H1 (cell line): ENCODE data around the gene INPP5K. TPM values are rescaled to one million over a fixed set of nuclear protein-coding genes. Genes with fewer than 3 reads are reported as not detected.

ENCODE experiments used
- CTCF ChIA-PET: fragments of 300-600 bp; sonication (Branson Sonifier 250); formaldehyde crosslinking; loops from one replicate; lab custom pipeline; 2021; ENCODE audit not compliant: partially characterized antibody; lab: Charles Lee
- POLR2A ChIA-PET: fragments of 300-600 bp; sonication (Branson Sonifier 250); formaldehyde crosslinking; loops from one replicate; lab custom pipeline; 2021; ENCODE audit warnings: inconsistent platforms; ENCODE audit not compliant: partially characterized antibody; lab: Charles Lee
- DNase-seq, 2 experiments: peaks; one replicate each; pipeline versions ENCODE4 v3.0.0 to v3.0.0-alpha.2; 2010 to 2022; ENCODE audit warnings: low spot score in 2 of 2, low read depth in 1 of 2, mixed read lengths in 1 of 2
- FAIRE-seq: peaks from 2 replicates; lab custom pipeline; 2011; peaks lifted over from hg19 to GRCh38; lab: Jason Lieb, UNC
- H2AFZ ChIP-seq: 2 replicates; pipeline ENCODE4 v1.8.1; 2012; ENCODE audit warnings: low read length, inconsistent platforms
- H2AK5ac ChIP-seq: 2 replicates; pipeline ENCODE4 v1.6.1; 2013; ENCODE audit warnings: low read depth, low read length
- H2BK120ac ChIP-seq: replicated peaks from 2 replicates; pipeline ENCODE3; 2013; ENCODE audit warnings: low read depth, low read length, inconsistent platforms
- H2BK12ac ChIP-seq: 2 replicates; pipeline ENCODE4 v1.6.1; 2013; ENCODE audit warnings: low read depth, low read length
- H2BK15ac ChIP-seq: 2 replicates; pipeline ENCODE4 v1.6.1; 2013; ENCODE audit warnings: low read length
- H2BK20ac ChIP-seq: 2 replicates; pipeline ENCODE4 v1.6.1; 2013; ENCODE audit warnings: low read length
- H2BK5ac ChIP-seq: 2 replicates; pipeline ENCODE4 v1.6.1; 2013; ENCODE audit warnings: low read depth, low read length
- H3K14ac ChIP-seq: 2 replicates; pipeline ENCODE4 v1.6.1; 2013; ENCODE audit warnings: inconsistent platforms; ENCODE audit not compliant: insufficient read length
- H3K18ac ChIP-seq: 2 replicates; pipeline ENCODE4 v1.6.1; 2013; ENCODE audit warnings: low read length; ENCODE audit errors: extremely low read depth
- H3K23ac ChIP-seq: 2 replicates; pipeline ENCODE4 v1.6.1; 2013; ENCODE audit warnings: inconsistent platforms; ENCODE audit not compliant: insufficient read length
- H3K23me2 ChIP-seq: 2 replicates; pipeline ENCODE4 v1.6.1; 2013; ENCODE audit warnings: low read depth, low read length
- H3K27ac ChIP-seq: 2 replicates; pipeline ENCODE4 v1.6.1; 2011; ENCODE audit warnings: low read depth, low read length, inconsistent platforms
- H3K27me3 ChIP-seq, 4 experiments: replicated peaks in 1 of 4; 1 replicate in 1 of 4; 2 replicates in 3 of 4; pipeline versions ENCODE4 v1.6.1 to v1.8.1; 2011 to 2013; ENCODE audit warnings: low read length in 3 of 4, mild to moderate bottlenecking in 3 of 4, inconsistent platforms in 2 of 4, mixed read lengths in 2 of 4, moderate library complexity in 1 of 4; ENCODE audit not compliant: control insufficient read depth in 3 of 4, insufficient read depth in 3 of 4; ENCODE audit errors: extremely low read depth in 1 of 4
- H3K36me3 ChIP-seq, 4 experiments: 2 replicates each; pipeline versions ENCODE4 v1.6.1 to v1.8.1; 2011 to 2013; ENCODE audit warnings: mild to moderate bottlenecking in 4 of 4, low read length in 3 of 4, moderate library complexity in 2 of 4, control low read depth in 1 of 4, inconsistent platforms in 1 of 4; ENCODE audit not compliant: insufficient read depth in 4 of 4, control insufficient read depth in 2 of 4
- H3K4ac ChIP-seq: replicated peaks from 2 replicates; pipeline ENCODE3; 2013; ENCODE audit warnings: low read length, low read depth, mixed read lengths, inconsistent platforms; ENCODE audit not compliant: insufficient read length
- H3K4me1 ChIP-seq, 4 experiments: replicated peaks in 1 of 4; 1 replicate in 1 of 4; 2 replicates in 3 of 4; pipeline versions ENCODE4 v1.6.1 to v1.8.1; 2011 to 2013; ENCODE audit warnings: low read length in 3 of 4, inconsistent platforms in 2 of 4, mixed read lengths in 1 of 4; ENCODE audit not compliant: insufficient read depth in 4 of 4, control insufficient read depth in 3 of 4
- H3K4me2 ChIP-seq, 2 experiments: 2 replicates each; pipeline versions ENCODE4 v1.6.1 to v1.8.1; 2011 to 2013; ENCODE audit warnings: low read depth in 2 of 2, low read length in 2 of 2, control low read depth in 1 of 2, inconsistent platforms in 1 of 2, mild to moderate bottlenecking in 1 of 2; ENCODE audit not compliant: insufficient read depth in 1 of 2
- H3K4me3 ChIP-seq, 4 experiments: fragments of 200-600, 300-600 bp in 1 of 4; sonication (generic), shearing (Covaris generic), sonication (Bioruptor Twin) in 1 of 4; 2 replicates each; pipeline versions ENCODE4 v1.5.1 to v1.8.1; 2011 to 2016; ENCODE audit warnings: low read length in 4 of 4, low read depth in 3 of 4, control low read depth in 2 of 4, inconsistent platforms in 2 of 4, mild to moderate bottlenecking in 2 of 4, mixed read lengths in 1 of 4, moderate library complexity in 1 of 4; ENCODE audit not compliant: insufficient read depth in 2 of 4; ENCODE audit errors: extremely low read depth in 1 of 4
- H3K56ac ChIP-seq: replicated peaks from 2 replicates; pipeline ENCODE3; 2013; ENCODE audit warnings: low read depth, mild to moderate bottlenecking, mixed read lengths, low read length, inconsistent platforms; ENCODE audit not compliant: insufficient read length
- H3K79me1 ChIP-seq: 2 replicates; pipeline ENCODE4 v1.6.1; 2013; ENCODE audit warnings: low read depth, low read length, control low read depth
- H3K79me2 ChIP-seq, 2 experiments: 2 replicates each; pipeline versions ENCODE4 v1.6.1 to v1.8.1; 2012 to 2013; ENCODE audit warnings: low read length in 2 of 2, mild to moderate bottlenecking in 2 of 2, inconsistent platforms in 1 of 2; ENCODE audit not compliant: insufficient read depth in 2 of 2, control insufficient read depth in 1 of 2
- H3K9ac ChIP-seq, 4 experiments: replicated peaks in 1 of 4; 1 replicate in 1 of 4; 2 replicates in 3 of 4; pipeline versions ENCODE4 v1.6.1 to v1.8.1; 2011 to 2013; ENCODE audit warnings: low read depth in 3 of 4, low read length in 3 of 4, control low read depth in 2 of 4, mild to moderate bottlenecking in 2 of 4, moderate library complexity in 2 of 4, inconsistent platforms in 1 of 4; ENCODE audit errors: extremely low read depth in 1 of 4
- H3K9me3 ChIP-seq, 2 experiments: 2 replicates each; pipeline versions ENCODE4 v1.6.1 to v1.8.1; 2012 to 2013; ENCODE audit warnings: mild to moderate bottlenecking in 2 of 2, moderate library complexity in 2 of 2, control low read depth in 1 of 2, inconsistent platforms in 1 of 2, low read depth in 1 of 2, low read length in 1 of 2, mixed read lengths in 1 of 2; ENCODE audit not compliant: insufficient read depth in 2 of 2
- H4K20me1 ChIP-seq, 2 experiments: replicated peaks in 1 of 2; 2 replicates each; pipeline versions ENCODE3 to v1.8.1; 2011 to 2013; ENCODE audit warnings: inconsistent platforms in 2 of 2, low read length in 2 of 2, mild to moderate bottlenecking in 1 of 2; ENCODE audit not compliant: insufficient read depth in 2 of 2, control insufficient read depth in 1 of 2
- H4K5ac ChIP-seq: 2 replicates; pipeline ENCODE4 v1.6.1; 2013; ENCODE audit warnings: low read length, low read depth, mixed read lengths, inconsistent platforms; ENCODE audit not compliant: insufficient read length
- H4K8ac ChIP-seq: 2 replicates; pipeline ENCODE4 v1.8.0; 2013; ENCODE audit warnings: mild to moderate bottlenecking, moderate library complexity, low read length, inconsistent platforms; ENCODE audit not compliant: insufficient read depth; ENCODE audit errors: extremely low read depth
- H4K91ac ChIP-seq: replicated peaks from 2 replicates; pipeline ENCODE3; 2013; ENCODE audit warnings: low read length, mixed read lengths, inconsistent platforms; ENCODE audit not compliant: insufficient read length
- BACH1 ChIP-seq: IDR thresholded peaks from 2 replicates; pipeline ENCODE4 v1.6.1; 2012; ENCODE audit warnings: low read length, improper control_type of control experiment
- BCL11A ChIP-seq, 2 experiments: IDR thresholded peaks; one replicate each; pipeline ENCODE4 v1.6.1; 2011; ENCODE audit warnings: low read depth in 2 of 2, low read length in 2 of 2, mild to moderate bottlenecking in 2 of 2
- EP300 ChIP-seq, 2 experiments: IDR thresholded peaks; 1 replicate in 1 of 2; 2 replicates in 1 of 2; pipeline ENCODE4 v1.6.1; 2011 to 2012; ENCODE audit warnings: low read depth in 2 of 2, low read length in 2 of 2, mild to moderate bottlenecking in 2 of 2, borderline replicate concordance in 1 of 2, inconsistent platforms in 1 of 2, moderate library complexity in 1 of 2
- KDM5A ChIP-seq: fragments of 200-600 bp; IDR thresholded peaks from 2 replicates; pipeline ENCODE4 v1.7.1; 2012; ENCODE audit warnings: mild to moderate bottlenecking, low read length, inconsistent platforms, mixed read lengths
- NANOG ChIP-seq: IDR thresholded peaks from 2 replicates; pipeline ENCODE4 v1.6.1; 2011; ENCODE audit warnings: low read length, low read depth, mild to moderate bottlenecking, inconsistent platforms; ENCODE audit not compliant: insufficient read depth, poor library complexity, severe bottlenecking
- PHF8 ChIP-seq: fragments of 200-600 bp; sonication (generic); conservative IDR thresholded peaks from 2 replicates; pipeline ENCODE4 v1.7.1; 2012; ENCODE audit warnings: low read depth, mild to moderate bottlenecking, inconsistent platforms, low read length, moderate library complexity
- POU5F1 ChIP-seq: IDR thresholded peaks from 2 replicates; pipeline ENCODE4 v1.6.1; 2011; ENCODE audit warnings: low read depth, mild to moderate bottlenecking, low read length, moderate library complexity
- SAP30 ChIP-seq: fragments of 300-600 bp; sonication (generic); IDR thresholded peaks from 2 replicates; pipeline ENCODE4 v1.7.1; 2012; ENCODE audit warnings: low read length, moderate library complexity, mild to moderate bottlenecking, inconsistent platforms; ENCODE audit not compliant: insufficient read depth, insufficient replicate concordance
- SP4 ChIP-seq: IDR thresholded peaks from 2 replicates; pipeline ENCODE4 v1.6.1; 2012; ENCODE audit warnings: low read length, inconsistent platforms
- TEAD4 ChIP-seq: IDR thresholded peaks from 2 replicates; pipeline ENCODE4 v1.6.1; 2012; ENCODE audit warnings: low read depth, low read length, inconsistent platforms, mixed read lengths
- USF2 ChIP-seq: IDR thresholded peaks from 2 replicates; pipeline ENCODE4 v1.6.1; 2011; ENCODE audit warnings: low read length, improper control_type of control experiment
- YY1 ChIP-seq: IDR thresholded peaks from 2 replicates; pipeline ENCODE4 v1.6.1; 2011; ENCODE audit warnings: low read depth, mild to moderate bottlenecking, low read length
- WGBS, 2 experiments: shearing (Covaris generic) in 1 of 2; methylation state at CpG; one replicate each; pipeline versions ENCODE4 v1.1.6 to v1.1.7; 2013 to 2015; ENCODE audit warnings: low lambda C conversion rate in 2 of 2, mixed read lengths in 2 of 2, inconsistent platforms in 1 of 2, low coverage in 1 of 2, missing lambda C conversion rate in 1 of 2; ENCODE audit not compliant: insufficient replicate concordance in 2 of 2, insufficient coverage in 1 of 2, insufficient read length in 1 of 2; ENCODE audit errors: extremely low coverage in 1 of 2, missing lambda C conversion rate in 1 of 2; 5-methylcytosine and 5-hydroxymethylcytosine counted together
- polyA plus RNA-seq, 7 experiments: library from polyadenylated mRNA; depleted of rRNA in 3 of 7; stranded (reverse) in 5 of 7; unstranded in 2 of 7; fragments of >200 nt in 5 of 7; fragments of 200-250 nt in 2 of 7; gene quantifications; 1 replicate in 5 of 7; 2 replicates in 1 of 7; 4 replicates in 1 of 7; pipeline versions ENCODE4 v1.2.1 to v1.2.3, GENCODE V29; 2011 to 2013; ENCODE audit warnings: missing spikeins in 2 of 7, mixed read lengths in 2 of 7
- total RNA-seq: library from RNA; stranded (reverse); fragmentation: NEBNext Ultra II Directional; extraction: Animal tissue kit (Norgen Biotek cat#: 25700); gene quantifications from 2 replicates; pipeline ENCODE4 v1.2.1, GENCODE V29; 2021

The INPP5K gene
- total and polyA plus RNA-seq, 2 of the 8 experiments (the other 6 are each of a cell fraction or from before 2014, with no cell fraction given) = 21.0 to 24.1 TPM

DNA sequence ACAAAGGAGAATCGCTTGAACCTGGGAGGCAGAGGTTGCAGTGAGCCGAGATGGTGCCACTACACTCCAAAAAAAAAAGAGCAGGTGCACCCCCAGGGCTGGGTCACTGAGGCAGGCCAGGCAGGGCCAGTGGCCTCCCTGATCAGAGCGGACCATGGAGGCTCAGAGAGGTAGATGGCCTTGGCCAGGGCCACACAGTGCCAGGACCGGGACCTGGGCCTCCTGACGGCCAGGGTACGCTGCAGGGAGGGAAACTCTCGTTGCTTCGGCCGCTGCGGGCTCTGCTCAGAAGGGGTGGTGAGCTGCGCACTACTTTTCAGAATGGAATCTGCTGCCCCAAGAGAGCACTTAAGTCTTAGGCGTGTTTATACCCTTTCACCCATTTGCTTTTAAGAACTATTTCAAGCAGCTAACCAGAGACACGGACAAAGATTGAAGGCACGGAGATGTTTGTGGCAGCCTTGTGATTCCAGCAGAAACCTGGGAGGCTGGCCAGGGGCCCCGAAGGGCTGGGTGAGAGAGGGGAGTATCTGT, 41.0 kb downstream of the INPP5K start:
- Histone ChIP-seq H3K79me2 (no peaks in the 10 kb centered on the region), H3K79me1 (no peaks in the 10 kb centered on the region; the same call in 1 of the 2 replicates), H2BK5ac (no peak overlapping the region), H3K36me3 (peaks cover 6 to 34% (median 26%) of the 10 kb centered on the region in 4 experiments; a peak in 6 of 8 replicates), H3K14ac (no peak overlapping the region), H2AFZ (no peak overlapping the region), H2AK5ac (no peak overlapping the region), H3K4me3 (no peak overlapping the region), H4K8ac (no peak overlapping the region), H2BK120ac (no peak overlapping the region), H3K18ac (no peak overlapping the region), H3K4me2 (no peak overlapping the region), H4K91ac (no peak overlapping the region), H4K20me1 (peaks cover 0 to 11% of the 10 kb centered on the region in 2 experiments), H3K9me3 (no peaks in the 10 kb centered on the region), H4K5ac (no peak overlapping the region), H3K4ac (no peak overlapping the region), H3K56ac (no peak overlapping the region), H3K4me1 (no peaks in the 10 kb centered on the region; a peak in 1 of 7 replicates), H3K27me3 (no peaks in the 10 kb centered on the region), H2BK12ac (no peak overlapping the region), H3K23ac (no peak overlapping the region), H2BK15ac (no peak overlapping the region), H3K23me2 (no peaks in the 10 kb centered on the region), H2BK20ac (no peak overlapping the region), H3K27ac (no peak overlapping the region), H3K9ac (no peak overlapping the region)
- CTCF ChIA-PET = interaction anchor here (1.6 kb wide), 1 partner anchor 58 kb away, joined by 5 read pairs; no protein-coding TSS in a partner anchor
- 96% methylated on average over 10 of the region's 15 CpGs; no CpG with 5 or more reads in 1 of the 2 experiments for WGBS, 2 experiments
- DNase-seq (no peak), FAIRE-seq (no peak)
- POLR2A ChIA-PET = interaction anchor here (1.0 to 1.7 kb wide), 8 partner anchors 9 to 116 kb away, joined by 3 to 7 read pairs (median 4); no protein-coding TSS in a partner anchor
- TF ChIP-seq SAP30 (no peak), TEAD4 (no peak), EP300 (IDR thresholded peaks at IDR 0.05; ENCODE audit: borderline replicate concordance in 1 of 2, low read depth in 2 of 2, low read length in 2 of 2) (no peak), PHF8 (no peak), YY1 (no peak), BCL11A (IDR thresholded peaks at IDR 0.05; ENCODE audit: low read depth in 2 of 2, low read length in 2 of 2) (no peak), USF2 (no peak), SP4 (no peak), BACH1 (no peak), KDM5A (no peak), NANOG (no peak), POU5F1 (no peak)
